Measurements from ENCODE around the gene CATSPERB.
A peak's percentile ranks its signal among the peaks of the same experiment; 100 is the strongest.
"Not testable (repeated sequence)": the region's sequence is repeated elsewhere in the genome, so short reads cannot be mapped to it uniquely, and the experiment has no call there.

The CATSPERB gene

DNA sequence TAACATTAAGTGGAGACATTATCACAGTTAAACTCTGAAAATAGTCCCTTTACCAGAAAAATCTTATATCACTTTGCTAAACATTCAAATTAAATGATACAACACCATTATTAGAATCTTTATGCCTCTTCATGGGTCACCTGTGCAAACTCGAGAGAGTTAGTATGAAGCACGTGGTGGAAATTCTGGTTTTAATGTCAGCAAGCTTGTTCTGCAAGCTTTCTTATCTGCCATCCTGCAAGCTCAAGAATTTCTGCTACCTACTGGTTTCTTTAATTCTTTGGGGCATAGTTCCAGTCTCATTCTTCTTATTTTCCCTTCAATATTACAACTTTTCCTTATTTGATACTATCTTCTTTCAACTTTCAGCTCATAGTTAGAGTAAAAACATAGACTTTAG lies 868 bp downstream of the CATSPERB start:
- DNase-seq: no peak

DNA sequence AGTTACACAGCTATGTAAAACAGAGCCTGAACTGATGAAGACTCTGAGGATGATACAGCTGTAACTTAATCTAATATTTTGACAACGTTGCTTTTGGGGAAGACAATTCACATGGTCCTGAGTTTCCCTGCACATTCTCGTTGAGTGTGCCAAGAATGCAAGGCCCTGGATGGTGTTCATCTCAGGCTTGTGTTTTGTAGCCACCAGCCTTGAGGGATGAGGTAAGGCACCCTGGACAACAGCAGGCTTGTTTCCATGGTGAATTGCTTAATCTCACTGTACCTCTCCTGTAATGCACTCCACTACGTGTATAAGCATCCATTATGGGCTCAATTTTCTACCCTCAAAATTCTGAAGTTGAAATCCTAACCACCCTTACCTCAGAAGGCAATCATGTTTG lies 2.1 kb downstream of the CATSPERB start:
- DNase-seq: no peak

DNA sequence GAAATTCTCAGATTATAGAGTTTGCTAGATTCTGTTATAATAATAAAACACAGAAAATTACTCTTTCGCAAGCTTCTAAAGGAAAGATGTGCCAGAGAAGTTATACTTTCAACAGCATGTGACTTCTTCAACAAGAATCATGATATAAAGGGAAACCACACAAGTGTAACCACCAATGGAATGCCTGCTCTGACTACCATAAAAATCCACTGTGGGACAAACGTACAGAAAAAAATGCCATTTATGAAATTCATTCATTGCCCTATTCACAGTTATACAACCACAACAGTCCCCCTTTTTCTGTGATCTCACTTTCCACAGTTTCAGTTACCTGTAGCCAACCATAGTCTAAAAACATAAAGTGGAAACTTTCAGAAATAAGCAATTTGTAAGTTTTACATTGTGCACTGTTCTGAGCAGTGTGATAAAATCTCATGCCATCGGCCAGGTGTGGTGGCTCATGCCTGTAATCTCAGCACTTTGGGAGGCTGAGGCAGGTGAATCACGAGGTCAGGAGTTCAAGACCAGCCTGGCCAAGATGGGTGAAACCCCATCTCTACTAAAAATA lies 3.2 kb downstream of the CATSPERB start:
- peak; percentile 34 for DNase-seq

DNA sequence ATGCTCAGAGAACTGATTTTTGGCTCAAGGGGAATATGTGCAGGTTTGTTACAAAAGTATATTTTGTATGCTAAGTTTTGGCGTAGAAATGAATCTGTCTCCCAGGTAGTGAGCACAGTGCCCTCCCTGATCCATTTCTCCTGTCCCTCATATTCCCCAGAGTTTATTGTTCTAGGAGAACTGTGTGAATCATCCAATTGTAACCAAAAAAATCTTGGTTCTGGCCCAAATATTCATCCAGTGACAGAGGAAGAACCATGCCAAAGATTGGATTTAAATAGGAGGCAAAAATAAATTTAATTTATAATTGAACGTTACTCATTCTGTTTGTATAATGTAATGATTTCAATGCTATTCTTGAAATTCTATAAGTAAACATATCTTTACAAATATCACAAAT lies 4.8 kb downstream of the CATSPERB start:
- DNase-seq: peak; percentile 37

DNA sequence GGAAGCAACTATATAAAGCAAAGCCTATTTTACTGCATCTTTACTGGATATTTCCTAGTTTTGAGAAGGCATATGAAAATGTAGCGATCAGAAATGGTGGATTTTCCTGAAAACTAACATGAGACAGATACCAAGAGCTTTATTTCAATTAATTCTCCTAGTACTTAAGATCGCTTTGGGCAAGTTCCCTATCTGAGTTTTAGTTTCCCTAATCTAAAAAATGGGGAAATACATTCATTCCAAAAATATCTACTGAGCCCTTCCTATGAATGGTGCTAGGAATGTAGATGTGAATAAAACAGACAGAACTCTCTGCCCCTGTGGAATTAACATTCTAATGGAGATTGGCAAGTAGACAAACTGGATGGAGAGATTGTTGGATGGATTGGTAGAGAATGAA lies 8.4 kb downstream of the CATSPERB start:
- DNase-seq: peak; percentile 2

DNA sequence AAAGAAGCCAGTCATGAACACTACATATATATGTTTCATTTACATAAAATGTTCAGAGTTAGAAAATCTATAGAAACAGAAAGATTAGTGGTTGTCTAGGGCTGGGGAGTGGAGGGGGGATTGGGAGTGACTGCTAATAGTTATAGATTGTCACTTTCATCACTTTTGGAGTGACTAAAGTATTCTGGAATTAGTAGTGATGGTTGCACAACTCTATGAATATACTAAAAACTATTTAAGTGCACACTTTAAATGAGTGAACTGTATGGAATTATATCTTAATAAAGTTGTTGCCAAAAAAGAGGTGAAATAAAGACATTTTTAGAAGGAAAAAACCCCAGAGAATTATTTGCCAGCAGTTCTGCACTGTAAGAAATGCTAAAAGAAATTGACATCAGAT lies 9.5 kb downstream of the CATSPERB start:
- peak; percentile 8 for DNase-seq

DNA sequence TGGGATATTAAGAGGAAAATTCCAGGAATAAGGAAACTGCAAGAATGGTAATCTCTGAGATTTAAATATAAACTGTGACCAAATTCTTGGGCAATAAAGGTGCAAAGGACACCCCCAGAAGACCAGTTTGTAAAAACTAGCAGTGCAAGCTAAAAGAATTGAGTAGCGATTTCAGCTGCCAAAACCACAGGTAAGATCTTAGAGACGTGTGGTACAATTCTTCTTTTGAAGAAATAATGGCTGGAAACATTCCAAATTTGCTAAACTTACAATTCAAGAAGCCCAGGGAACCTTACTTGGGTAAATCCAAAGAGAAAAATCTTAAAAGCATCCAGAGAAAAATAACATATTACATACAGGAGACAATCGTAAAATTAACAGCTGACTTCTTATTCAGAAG lies 12.0 kb downstream of the CATSPERB start:
- DNase-seq: no peak

DNA sequence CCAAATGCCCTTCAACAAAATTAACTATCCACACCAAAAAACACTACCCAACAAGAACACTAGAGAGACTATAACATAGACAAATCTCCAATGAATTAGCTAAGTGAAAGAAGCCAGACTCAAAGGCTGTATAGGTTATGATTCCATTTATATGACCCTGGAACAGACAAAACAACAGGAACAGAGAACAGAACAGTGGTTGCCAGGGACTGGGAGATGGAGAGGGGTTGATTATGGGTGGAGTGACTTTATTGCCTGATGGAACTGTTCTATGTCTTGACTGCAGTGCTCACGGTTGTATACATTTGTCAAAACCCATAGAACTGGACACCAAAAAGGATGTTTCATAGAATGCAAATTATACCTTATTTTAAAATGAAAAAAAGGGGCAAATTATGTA lies 14.9 kb downstream of the CATSPERB start:
- no peak for DNase-seq

DNA sequence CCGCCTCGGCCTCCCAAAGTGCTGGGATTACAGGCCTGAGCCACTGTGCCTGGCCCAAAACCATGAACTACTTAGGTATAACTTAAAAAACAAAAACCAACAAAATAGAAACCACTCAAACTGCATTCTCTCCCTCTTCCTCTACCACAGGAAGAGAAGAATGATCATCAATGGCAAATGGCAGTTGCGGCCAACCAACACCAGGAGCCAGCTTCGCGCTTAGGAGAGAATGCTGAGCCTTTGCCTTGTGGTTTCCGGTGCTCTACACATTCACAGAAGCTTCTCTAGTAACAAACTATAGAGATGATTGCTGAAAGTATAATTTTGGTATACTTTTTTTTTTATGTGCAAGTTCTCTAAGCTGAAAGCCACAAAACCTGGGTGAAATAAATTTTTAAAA lies 17.1 kb downstream of the CATSPERB start:
- DNase-seq: no peak

DNA sequence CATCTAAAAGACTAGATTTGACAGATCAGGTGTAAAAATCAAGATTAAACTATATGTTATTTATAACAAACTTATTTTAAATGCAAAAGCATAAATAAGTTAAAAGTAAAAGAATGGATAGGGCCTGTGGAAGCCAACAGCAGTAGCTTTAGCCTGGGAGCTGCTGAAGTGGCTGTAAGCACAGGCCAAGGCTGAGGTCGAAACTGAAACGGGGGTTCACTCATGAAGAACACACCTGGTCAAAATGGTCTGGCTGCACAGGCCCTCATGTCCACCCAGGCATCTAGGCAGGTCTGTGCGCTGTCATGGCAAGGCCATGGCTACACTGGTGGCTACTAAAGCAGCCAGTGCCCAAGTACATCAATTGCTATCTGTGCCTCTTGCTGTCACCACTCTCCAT lies 23.1 kb downstream of the CATSPERB start:
- DNase-seq: no peak

DNA sequence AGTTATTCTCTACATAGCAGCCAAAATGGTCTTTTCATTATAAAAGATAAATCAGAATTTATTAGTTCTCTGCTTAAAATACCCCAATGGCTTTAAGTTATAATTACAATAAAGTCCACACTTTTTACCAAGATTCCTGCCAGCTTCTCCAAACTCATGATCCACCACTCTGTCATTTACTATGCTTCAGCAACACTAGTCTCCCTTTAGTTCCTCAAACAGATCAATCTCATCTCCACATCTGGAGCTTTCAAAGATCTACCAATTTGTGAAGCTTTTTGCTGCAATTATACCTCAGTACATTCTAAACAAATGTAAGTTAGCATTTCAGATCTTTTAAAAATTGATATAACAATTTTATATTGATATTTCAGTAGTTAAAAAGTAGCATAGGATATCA lies 24.9 kb downstream of the CATSPERB start:
- DNase-seq: no peak

DNA sequence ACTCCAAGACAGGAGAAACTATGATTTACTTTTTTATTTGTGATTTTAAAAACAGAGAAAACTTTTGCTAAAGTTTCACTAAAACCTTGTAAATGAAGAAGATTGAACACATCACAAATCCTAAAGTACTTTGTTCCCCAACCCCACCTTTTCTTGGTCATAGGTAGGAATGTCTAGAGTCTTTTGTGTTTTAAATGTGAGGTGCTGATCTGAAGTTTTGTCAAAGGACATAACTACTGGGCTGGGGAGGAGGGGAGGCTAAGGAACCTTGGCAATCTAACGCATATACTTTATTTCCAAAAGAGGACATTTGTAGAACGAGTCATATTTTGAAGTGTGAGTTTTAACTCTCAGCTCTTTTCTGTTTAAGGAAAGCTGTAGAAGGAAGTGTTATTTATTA lies 37.2 kb downstream of the CATSPERB start:
- DNase-seq: no peak

DNA sequence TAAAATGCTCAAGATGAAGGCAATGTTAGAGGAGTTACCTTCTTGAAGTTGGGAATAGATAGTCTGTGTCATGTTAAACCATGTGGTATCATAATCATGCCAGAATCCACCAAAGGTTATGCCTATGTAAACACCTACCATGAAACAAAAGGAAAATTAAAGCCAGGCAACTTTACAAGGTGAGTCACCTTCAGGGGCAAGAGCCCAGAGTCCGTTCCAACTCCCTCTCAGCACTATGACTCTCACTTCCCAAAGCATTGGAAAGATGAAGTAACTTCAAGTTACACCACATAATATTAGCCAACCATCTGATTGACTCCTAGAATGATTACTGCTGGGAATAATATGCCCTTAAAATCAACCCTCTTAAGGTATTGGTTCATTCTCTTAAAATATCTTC lies 38.5 kb downstream of the CATSPERB start:
- DNase-seq: peak; percentile 5

DNA sequence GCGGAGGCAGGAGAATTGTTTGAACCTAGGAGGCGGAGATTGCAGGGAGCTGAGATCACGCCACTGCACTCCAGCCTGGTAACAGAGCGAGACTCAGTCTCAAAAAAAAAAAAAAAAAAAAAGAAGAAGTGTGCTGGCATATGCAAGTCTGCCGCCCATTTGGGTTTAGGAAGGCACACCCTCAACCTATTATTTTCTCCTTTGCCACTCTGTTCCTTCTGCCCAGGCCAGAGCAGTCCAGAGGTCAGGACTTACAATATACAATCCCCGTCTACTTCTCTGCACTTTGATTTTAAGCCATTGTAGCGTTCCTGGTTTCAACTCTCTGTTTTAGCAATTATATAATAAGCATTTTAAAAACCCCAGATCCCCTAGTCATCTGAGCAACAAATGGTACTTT lies 39.8 kb downstream of the CATSPERB start:
- DNase-seq: no peak

DNA sequence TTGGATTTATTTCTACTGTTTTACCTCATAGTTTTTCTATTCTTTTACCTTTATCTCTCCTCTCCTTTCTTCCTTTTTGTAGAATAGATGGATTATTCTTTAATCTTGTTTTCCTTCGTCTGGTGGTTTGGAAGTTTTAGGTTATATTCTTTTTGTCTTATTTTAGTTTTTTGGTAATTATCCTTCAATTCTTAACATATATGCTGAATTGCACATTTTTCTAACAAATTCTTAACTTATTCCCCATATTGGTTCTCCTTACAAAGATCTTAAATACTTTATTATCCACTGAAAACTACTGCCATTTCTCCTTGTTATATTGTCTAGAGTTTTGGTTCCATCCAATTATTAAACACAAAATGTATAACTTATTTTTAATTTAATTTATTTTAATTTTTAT lies 42.3 kb downstream of the CATSPERB start:
- DNase-seq: no peak

DNA sequence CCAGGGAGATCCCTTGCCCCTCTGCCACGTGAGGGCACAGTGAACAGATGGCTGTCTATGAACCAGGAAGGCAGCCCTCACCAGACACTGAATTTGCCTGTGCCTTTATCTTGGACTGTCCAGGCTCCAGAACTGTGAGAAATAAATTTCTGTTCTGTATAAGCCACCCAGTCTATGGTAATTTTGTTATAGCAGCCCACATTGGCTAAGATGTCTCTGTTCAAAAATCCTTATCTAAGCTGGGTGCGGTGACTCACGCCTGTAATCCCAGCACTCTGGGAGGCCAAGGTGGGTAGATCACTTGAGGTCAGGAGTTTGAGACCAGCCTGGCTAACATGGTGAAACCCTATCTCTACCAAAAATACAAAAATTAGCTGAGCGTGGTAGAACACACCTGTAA lies 44.5 kb downstream of the CATSPERB start:
- DNase-seq: not testable (repeated sequence)

DNA sequence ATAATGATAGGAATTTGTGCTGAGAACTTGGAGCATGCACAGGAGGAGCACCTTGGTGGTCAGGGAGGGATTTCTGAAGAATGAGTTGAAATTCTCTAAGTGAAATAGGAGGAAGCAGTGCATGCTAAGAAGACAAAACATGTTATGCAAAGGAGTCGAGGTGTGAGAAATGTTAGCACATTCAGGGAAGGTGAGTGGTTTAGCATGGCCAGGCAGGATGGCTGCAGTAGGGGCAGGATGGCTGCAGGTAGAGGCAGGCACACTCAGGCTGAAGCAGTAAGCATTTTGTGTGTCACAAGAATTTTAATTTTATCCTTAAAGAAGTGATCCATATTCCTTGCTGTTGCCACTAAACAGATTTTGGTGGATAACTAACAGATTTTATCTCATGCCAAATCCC lies 46.3 kb downstream of the CATSPERB start:
- DNase-seq: no peak

DNA sequence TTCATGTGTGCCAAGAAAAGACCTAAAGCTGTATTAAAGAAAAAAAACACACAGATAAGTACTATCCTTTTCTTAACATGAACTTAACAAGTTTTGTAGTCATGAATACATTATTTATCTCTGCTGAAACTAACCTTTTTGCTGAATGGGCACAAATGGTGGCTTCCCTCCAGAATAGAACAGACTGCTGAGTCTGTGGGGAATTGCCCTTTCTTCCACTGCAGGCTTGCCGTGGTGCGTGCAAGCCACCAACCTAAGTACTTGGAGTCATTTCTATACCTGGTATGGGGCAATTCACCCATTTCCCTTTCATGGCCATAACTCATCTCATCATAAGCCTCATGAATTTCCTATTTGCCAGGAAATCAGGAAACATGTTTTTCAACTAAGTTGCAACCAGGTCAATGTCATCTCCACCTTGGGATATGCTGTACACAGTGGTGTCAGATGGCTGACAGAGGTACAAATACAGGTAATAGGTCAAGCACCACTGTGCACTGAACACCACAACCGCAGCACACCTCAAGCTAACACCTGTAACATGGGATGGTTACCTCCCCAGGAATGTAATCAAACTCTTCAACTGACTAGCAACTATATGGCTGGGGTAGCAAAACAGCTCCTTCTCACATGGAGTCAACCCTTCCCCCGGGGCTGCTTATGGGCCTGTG lies 49.9 kb downstream of the CATSPERB start:
- DNase-seq: no peak

DNA sequence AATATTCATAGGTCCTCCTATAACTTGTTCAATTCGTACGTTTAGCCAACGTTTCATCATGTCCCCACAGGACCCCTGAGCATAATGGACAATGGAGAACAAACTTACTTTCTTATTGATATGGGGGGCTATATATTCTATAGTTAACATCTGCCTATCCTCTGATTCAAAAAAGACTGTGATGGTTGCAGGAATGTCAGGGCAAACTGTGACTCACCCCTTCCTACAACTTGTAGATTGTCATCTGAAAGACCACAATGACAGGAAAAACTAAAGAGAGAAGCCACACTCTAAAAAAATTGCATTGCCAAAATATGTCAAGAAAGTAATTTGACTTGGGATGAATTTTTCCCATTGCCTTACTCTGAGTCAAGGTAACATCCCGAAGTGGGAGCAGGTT lies 50.8 kb downstream of the CATSPERB start:
- no peak for DNase-seq

DNA sequence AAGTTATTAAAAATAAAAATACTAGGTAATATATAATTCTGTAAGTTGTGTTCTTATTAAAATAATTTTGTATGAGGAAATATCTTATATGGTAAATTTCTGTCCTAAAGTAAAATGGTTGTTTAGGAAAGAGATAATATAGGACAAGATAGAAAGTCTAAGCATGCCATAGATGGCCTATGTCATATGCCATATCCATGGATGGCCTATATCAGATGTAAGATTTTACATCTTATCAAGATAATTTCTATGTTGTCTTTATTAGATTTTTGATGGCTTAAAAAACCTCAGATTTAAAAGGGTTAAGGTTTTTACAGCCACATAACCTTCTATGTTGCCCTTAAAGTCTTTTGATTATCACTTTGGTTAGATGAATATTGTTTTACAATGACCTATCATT lies 52.6 kb downstream of the CATSPERB start:
- no peak for DNase-seq

DNA sequence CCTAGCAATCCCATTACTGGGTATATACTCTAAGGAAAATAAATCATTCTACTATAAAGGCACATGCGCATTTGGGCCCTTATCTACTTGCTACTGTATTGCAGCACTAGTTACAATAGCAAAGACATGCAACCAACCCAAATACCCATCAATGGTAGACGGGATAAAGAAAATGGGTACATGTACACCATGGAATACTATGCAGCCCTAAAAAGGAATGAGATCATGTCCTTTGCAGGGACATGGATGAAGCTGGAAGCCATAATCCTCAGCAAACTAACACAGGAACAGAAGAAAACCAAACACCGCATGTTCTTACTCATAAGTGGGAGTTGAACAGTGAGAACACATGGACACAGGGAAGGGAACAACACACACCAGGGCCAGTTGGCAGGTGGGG lies 54.2 kb downstream of the CATSPERB start:
- DNase-seq: not testable (repeated sequence)

DNA sequence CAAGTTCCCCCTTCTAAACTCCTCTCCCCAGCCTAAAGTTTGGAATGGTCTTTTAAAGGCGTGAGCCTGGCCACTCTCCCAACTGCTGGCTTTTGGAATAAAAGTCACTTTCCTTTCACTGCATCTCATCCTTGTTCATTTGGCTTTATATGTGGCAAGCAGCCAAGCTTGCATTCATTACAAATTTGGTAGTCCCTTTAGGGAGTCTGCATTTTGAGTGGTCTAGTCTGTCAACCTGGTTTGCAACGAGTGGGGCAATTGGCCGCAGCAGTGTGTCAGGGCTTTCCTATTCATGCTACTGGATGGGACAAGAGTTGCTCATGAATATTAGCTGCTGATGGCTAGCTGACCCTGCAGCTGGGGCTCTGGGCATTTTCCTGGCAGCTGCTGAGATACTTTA lies 57.0 kb downstream of the CATSPERB start:
- no peak for DNase-seq

DNA sequence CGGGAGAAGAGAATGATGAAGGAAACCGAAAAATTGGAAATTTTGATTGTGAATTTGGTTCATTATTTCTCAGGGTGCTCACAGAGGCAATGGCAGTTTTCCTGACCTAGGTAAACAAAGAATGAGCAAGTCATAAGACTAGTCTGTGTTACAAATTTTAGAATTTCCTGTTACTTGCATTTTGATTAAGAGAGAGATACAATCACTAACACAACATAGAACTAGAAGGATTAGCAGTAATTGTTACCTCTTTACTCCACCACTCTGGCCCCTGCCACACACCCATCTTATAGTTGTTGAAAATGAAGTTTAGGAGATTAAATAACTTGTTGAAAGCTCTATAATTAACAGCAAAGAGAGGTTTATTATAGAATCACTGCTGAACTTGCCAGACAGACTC lies 62.0 kb downstream of the CATSPERB start:
- DNase-seq: no peak

DNA sequence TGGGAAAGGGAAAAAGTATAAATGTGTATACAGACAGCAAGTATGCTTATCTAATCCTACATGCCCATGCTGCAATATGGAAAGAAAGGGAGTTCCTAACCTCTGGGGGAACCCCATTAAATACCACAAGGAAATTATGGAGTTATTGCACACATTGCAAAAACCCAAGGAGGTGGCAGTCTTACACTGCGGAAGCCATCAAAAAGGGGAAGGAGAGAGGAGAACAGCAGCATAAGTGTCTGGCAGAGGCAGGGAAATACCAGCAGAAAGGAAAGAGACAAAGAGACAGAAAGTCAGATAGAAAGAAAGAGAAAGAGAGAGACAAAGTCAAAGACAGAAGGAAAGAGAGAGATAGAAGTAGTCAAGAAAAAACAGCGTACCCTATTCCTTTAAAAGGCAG lies 64.8 kb downstream of the CATSPERB start:
- DNase-seq: not testable (repeated sequence)

DNA sequence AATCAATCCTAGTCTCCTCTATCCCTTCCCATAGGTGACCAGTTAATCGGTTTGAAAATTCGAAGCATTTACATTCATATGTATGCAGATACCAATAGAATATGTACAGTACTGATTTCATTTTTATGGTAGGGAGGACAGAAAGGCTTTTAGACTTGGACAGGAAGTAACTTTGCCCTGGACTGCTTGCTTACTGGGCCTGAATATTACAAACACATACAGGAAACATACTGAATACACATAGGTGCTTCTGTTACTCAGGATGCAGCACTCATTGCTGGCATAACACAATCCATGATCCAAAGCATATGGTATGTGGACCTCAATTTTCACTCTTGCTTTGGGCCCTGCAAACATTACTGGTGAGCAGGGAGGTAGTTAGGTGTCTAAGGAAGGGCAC lies 71.1 kb downstream of the CATSPERB start:
- no peak for DNase-seq

Measured in fibroblast of skin of right biceps (primary cell).